GM18867 (cell line): ENCODE measurements around the gene EP400.

Experiments used
- ATAC-seq: cut with Tn5 transposase; IDR thresholded peaks from one replicate; pipeline ENCODE4 v1.9.1; 2021; ENCODE audit warnings: mild to moderate bottlenecking, moderate library complexity; ENCODE audit not compliant: unreplicated experiment

EP400 gene

DNA sequence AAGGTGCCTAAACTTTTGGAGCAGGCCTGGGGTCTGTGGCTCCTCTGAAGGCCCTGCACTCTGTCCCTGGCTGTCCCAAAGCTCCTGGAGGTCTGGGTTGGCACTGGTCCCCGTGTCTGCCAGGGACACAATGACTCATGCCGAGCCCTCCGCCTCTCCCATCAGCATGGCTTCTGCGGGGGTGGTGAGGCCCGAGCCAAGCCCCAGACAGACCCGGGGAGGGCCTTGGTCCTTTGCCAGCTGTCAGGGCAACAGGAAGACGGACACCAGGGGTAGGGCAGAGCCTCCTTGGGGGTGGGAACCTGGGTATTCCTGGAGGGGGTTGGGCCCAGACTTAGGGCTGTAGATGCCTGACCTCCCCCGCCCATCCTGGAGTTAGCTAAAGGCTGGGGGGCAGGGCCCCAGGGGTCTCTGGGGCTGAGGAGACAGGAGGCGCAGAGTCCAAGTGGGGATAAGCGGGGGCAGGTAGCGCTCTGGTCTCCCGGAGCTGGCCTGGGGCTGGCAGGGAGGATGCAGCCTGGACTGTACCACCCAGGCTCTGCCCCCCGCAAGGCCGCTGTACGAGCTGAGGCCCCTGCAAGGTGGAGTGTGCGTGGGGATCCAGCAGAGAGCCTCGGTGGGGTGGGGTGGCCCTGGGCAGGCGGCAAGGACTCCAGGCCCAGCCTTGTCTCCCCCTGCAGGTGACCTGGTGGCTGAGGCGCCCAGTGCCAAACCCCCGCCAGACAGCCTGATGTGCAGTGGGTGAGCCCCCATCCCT lies 37.0 kb upstream of the EP400 start:
- no peak for ATAC-seq

DNA sequence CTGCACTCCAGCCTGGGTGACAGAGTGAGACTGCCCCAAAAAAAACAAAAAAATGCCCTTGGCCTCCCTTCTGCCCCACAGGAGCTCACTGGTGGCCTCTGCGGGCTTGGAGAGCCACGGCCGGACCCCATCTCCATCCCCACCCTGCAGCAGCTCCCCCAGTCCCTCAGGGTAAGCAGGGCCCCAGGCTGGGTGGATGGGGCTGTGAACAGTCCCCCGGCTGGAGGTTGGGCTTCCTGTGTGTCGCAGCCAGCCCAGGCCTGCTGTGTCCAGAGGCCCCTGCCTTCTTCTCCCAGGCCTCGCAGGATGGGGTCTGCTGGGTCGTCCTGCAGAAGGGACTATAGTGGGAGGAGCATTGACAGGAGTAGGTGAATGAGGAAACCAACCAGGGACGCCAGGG lies 36.1 kb upstream of the EP400 start:
- ATAC-seq = no peak

DNA sequence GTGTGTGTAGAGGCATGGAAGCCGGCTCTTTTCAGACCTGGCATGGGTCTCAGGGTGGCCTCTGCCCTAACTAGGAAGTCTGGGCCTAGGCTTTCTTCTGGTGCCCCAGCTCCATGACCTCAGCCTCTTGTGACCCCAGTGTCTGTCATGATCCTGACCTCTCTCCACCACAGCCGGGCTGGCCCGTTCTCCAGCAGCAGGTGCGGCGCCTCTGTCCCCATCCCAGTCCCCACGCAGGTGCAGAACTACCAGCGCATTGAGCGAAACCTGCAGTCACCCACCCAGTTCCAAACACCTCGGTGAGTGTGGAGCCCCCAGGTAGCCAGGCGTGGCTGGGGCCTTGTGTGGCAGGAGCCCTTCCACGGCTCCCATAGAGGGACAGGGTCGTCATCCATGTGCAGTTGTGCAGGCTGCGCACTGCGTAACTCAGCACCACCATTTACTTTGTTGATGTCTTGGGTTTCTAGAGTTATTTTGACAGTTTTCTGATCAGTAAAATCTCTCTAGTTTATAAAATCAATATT lies 35.5 kb upstream of the EP400 start:
- ATAC-seq = no peak

DNA sequence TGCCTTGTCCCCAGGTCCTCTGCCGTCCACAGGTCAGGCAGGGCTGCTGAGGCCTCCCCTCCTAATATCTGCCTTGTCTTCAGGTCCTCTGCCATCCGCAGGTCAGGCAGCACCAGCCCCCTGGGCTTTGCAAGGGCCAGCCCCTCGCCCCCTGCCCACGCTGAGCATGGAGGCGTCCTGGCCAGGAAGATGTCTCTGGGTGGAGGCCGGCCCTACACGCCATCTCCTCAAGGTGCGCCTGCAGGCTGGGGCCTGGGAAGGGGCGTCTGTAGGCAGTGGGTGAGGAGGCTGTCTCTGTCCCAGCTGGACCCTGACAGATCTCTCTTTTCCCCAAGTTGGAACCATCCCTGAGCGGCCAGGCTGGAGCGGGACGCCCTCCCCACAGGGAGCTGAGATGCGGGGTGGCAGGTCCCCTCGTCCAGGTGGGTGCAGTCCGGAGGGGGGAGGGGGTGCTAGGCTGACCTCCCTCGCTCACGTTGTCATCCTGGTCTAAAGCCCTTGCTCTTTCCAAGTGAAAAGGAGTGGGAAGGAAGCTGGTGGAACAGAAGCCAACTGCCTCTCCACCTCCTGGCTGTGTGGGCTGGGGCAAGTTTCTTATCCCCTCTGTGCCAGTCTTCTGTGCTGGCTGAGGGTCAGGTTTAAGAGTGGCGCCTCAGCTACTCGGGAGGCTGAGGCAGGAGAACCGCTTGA lies 34.6 kb upstream of the EP400 start:
- ATAC-seq = no peak

- no peak for ATAC-seq
Observed at GRCh38 chr12:131915823-131916222, 33.9 kb upstream of the EP400 start.

- ATAC-seq = no peak
Observed at GRCh38 chr12:131916306-131917138, 33.2 kb upstream of the EP400 start.

DNA sequence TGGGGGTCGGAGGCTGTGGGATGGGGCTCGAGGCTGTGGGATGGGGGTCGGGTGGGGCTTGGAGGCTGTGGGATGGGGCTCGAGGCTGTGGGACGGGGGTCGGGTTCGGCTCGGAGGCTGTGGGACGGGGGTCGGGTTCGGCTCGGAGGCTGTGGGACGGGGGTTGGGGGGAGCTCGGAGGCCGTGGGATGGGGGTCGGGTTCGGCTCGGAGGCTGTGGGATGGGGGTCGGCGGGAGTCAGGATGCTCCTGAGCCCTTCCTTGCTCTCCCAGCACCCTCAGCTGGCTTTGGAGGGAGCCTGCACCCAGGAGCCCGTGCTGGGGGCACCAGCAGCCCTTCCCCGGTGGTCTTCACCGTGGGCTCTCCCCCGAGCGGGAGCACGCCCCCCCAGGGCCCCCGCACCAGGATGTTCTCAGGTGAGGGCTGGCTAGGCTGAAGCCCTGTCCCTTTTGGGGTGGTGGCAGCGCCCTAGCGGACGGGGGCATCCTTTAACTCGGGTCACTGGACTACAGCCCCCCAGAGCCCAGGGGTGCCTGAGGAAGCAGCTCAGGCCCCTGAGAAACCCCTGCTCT lies 32.5 kb upstream of the EP400 start:
- ATAC-seq = no peak

- no peak for ATAC-seq
Observed at GRCh38 chr12:131917711-131918306, 31.9 kb upstream of the EP400 start.

GRCh38 chr12:131918311-131919050 lies 31.3 kb upstream of the EP400 start:
- ATAC-seq = no peak

DNA sequence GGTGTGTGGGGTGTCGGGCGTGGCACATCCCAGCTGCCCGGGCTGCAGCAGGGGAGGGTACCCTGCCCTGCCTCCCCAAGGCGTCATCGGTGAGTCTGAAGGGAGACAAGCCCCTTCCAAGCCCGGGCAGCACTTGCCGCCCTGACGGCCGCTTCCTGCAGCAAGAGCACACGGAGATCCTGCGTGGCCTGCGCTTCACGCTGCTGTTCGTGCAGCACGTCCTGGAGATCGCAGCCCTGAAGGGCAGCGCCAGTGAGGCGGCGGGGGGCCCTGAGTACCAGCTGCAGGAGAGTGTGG lies 30.7 kb upstream of the EP400 start:
- ATAC-seq = no peak

DNA sequence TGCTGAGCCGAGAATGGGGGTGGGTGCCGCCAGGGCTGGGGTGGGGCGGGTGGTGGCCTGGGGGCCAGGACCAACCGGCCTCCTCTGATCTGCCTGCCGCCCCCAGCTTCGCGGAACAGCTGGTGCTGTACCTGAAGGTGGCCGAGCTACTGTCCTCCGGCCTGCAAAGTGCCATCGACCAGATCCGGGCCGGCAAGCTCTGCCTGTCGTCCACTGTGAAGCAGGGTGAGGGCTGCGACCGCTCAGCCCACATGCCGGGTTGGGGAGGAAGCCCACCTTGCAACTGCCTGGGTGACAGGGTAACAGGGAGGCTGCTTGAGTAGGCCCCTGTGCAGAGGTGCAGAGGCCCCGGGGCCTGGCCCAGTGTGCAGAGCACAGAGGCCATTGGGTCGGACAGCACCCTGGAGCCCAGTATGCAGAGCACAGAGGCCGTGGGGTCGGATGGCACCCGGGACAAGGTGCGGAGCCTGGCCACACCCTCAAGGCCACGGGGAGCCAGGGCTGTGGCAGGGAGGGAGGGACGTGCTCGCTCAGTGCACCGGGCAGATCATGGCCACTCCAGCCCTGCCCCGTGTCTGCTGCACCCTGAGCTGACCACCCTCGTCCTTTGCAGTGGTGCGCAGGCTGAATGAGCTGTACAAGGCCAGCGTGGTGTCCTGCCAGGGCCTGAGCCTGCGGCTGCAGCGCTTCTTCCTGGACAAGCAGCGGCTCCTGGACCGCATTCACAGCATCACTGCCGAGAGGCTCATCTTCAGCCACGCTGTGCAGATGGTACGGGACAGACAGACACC lies 30.2 kb upstream of the EP400 start:
- ATAC-seq = no peak

DNA sequence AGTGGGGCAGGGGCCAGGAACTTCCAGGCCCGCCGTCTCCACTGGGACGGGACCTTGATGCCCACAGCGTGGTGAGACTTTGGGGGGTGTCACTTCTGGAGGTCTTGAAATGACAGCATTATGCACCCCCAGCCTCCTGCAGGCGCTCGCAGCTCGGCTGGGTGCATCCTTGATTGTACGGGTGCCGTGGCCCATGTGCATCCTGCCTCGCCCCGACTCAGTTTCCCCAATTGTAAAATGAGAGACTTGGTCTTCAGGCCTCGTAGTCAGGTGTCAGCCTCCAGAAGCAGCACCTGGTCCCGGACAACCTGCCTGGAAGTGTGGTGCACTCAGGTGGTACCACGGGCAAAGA lies 29.6 kb upstream of the EP400 start:
- ATAC-seq = no peak

- ATAC-seq = no peak
Observed at GRCh38 chr12:131920902-131921840, 28.6 kb upstream of the EP400 start.

GRCh38 chr12:131921866-131922769 lies 27.6 kb upstream of the EP400 start:
- ATAC-seq = no peak

GRCh38 chr12:131922772-131923171 lies 27.0 kb upstream of the EP400 start:
- ATAC-seq = no peak

DNA sequence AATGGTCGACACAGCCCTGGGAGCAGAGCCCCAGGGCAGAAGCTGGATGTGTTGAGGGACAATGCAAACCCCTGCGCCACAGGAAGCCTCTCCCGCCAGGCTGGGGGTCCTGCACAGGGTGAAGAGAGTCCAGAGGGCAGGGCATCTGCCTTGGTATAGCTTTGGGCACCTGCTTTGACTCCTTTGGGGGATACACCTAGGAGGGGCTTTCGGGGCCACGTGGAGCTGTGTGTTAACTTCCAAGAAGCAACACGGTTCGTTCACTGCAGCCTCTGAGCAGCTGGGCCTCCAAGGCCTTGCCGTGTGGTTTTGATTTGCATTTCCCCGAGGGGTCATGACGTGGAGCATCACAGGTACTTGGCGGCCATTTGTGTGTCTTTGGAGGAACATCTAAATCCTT lies 26.5 kb upstream of the EP400 start:
- ATAC-seq = peak; percentile 82
